Measurements from ENCODE around the gene NKTR.

DNA sequence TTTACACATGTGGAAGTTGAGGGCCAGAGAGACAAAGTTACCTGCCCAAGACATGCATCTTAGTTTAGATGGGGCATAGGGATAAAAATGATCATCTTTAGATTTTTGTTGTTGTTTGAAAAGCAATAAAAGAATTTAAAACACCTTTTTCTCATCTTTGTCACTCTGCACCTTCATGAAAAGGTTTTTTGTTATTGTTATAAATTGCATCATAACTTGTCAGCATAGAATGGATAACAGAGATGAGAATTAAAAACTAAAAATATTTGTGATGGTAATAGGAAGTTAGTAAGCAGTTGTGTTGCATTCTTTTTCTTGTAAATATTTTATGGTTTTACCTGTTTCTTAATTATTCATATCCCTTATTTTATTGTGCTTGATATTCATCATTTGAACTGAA, 39.6 kb downstream of the NKTR start:
- TF ChIP-seq, protein P1, sequence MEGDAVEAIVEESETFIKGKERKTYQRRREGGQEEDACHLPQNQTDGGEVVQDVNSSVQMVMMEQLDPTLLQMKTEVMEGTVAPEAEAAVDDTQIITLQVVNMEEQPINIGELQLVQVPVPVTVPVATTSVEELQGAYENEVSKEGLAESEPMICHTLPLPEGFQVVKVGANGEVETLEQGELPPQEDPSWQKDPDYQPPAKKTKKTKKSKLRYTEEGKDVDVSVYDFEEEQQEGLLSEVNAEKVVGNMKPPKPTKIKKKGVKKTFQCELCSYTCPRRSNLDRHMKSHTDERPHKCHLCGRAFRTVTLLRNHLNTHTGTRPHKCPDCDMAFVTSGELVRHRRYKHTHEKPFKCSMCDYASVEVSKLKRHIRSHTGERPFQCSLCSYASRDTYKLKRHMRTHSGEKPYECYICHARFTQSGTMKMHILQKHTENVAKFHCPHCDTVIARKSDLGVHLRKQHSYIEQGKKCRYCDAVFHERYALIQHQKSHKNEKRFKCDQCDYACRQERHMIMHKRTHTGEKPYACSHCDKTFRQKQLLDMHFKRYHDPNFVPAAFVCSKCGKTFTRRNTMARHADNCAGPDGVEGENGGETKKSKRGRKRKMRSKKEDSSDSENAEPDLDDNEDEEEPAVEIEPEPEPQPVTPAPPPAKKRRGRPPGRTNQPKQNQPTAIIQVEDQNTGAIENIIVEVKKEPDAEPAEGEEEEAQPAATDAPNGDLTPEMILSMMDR (IDR thresholded peaks at IDR 0.05; ENCODE audit: poor library complexity, severe bottlenecking) = no peak
- no peak for TF ChIP-seq POLR2AphosphoS5 (IDR thresholded peaks at IDR 0.05)
- TF ChIP-seq EP300 (conservative IDR thresholded peaks at IDR 0.05; ENCODE audit: poor library complexity, severe bottlenecking) = no peak
- no peak for TF ChIP-seq EZH2 (IDR thresholded peaks at IDR 0.05; ENCODE audit: borderline replicate concordance, insufficient read depth, low read length, poor library complexity, severe bottlenecking)
- TF ChIP-seq MXI1 (conservative IDR thresholded peaks at IDR 0.05; ENCODE audit: poor library complexity, severe bottlenecking) = no peak
- no peak for TF ChIP-seq TAF1 (IDR thresholded peaks at IDR 0.05; ENCODE audit: low read depth)

Data from neural cell (in vitro differentiated cells).